NOMO-1 (cell line): ENCODE measurements around the gene CCDC97.
"Not testable (repeated sequence)": the region's sequence is repeated elsewhere in the genome, so short reads cannot be mapped to it uniquely, and the experiment has no call there.

Experiments
- DNase-seq, 2 experiments: peaks; one replicate each; lab custom pipeline; 2025; ENCODE audit not compliant: unreplicated experiment in 2 of 2; lab: John Stamatoyannopoulos, UW

Gene CCDC97

DNA sequence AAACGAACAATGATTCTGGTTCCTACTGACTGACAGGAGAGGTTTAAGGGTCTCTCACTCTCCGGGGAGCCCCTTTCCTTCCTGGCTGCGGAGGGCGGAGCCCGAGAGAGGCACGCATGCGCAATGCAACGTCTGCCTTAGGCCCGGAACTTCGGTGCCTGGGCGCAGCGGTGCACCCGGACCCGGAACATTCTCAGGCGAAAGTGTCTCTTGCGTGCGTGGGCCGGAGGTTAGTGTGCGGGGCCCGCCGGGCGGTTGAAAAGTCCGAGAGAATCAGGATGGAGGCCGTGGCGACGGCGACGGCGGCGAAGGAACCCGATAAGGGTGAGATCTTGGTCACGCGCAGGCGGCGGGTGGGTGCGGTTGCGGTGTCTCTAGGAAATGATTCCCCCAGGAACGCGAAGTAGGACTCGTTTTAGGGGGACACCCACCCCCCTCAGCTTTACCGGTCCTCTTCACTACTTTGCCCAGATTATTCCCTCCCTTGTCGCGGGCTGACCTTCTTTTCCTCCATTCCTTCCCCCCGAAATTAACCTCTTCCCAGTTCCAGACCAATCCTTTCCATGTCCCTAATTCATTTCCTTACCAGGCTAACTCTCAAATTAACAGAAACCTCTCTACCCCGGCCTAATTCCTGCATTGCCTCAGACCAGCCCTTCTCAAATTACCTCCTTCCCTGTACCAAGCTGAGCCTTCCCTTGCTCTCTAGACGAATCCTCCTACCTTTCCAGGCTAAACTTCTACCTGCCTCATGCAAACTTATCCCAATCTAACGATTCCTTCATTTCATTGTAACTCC, at the start of gene CCDC97:
Gene CCDC97 (plus strand): TSS at position 140 of the 799 bp plus-strand sequence. CDS start 139 bp downstream, at position 279.
- DNase-seq: peak; percentile 71 to 81

DNA sequence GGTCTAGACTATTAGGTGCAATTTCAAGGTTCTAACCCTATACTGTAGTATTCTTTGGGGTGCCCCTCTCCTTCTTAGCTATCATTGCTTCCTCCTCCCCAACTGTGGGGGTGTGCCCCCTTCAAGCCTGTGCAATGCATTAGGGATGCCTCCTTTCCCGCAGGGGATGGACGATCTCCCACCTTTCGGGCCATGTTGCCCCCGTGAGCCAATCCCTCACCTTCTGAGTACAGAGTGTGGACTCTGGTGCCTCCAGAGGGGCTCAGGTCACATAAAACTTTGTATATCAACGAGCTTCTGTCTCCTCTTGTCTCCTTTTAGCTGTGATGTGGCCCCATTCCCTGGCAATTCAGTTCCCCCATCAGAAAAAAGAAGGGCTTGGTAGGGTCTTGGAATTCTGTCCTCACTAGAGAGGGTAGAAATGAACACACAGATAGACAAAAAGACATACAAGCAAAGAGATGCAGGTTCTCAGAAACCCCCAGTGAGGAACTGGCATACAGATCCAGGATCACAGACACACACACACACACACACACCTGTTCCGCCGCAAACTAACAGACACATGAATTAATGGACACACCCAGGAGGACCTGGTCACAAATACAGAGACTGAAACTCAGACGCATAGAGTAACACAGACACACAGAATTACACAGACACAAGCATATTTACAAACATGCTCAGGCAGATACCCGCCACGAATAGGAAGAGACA, 48.3 kb upstream of the CCDC97 start:
- DNase-seq: no peak

DNA sequence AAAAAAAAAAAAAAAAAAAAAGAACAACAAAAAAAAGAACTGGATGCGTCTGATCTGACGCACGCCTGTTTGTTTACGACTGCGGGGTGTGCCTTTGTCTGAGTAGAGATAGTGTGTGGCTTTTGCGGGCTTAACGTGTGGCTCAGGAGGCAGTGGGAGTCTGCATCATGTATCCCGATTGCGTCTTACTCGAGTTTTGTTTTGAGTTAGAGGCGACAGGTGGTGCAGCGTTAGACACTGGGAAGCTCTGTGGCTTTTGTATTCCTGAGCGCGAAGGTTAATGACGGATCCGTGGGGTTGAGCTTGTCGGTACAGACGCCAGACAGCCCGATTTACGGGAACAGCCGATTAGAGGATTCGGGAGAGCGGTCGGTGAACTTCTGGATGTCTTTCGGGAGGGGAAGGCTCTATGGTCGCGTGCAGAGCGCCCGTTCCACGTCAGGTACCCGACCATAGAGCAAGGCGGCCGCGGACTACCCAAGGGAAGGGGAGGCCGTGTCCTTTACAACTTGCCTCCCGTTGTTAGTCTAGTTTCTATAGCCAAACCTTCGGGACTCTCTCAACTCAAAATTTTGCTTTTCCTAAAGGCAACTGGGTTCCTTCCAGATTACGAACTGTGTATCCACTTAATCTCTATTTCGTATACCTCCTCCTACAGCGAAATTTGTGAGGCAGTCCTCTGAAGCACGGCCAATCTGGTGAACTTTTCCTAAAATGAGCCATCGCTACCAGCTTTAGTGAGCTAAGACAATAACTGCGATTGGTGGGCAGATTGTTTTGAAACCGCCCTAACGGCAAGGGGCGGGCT, 46.7 kb upstream of the CCDC97 start:
- peak; percentile 35 to 64 for DNase-seq

DNA sequence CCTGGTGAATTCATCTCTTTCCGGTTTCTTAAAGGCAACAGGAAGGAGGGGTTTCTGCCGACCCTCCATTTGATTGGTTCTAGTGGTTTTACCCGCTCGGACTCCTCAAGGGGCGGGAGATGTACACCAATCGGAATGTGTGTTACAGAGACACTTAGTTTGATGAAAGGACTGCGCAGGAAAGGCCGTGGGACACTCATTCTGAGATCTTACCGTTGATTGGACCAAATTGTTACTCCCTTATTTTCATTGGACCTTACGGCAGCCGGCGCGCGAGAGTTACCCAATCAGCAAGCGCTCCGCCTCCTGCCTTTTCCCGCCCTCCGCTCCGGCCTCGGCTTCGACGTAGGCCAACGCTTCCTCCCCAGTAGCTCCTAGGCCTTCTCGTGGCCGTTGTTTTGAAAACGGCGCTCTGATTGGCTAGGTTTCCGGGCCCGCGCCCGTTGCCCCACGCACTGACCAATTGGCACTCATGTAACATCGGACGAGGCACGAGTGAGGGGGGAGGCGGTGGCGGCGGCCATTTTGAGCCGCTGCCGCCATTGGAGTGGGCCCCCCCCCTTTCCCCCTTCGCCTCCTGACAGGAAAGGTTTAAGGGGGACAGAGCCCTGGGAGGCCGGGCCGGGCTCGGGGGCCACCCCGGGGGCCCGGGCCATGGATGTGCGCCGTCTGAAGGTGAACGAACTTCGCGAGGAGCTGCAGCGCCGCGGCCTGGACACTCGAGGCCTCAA, 46.0 kb upstream of the CCDC97 start, which contains the start of gene HNRNPUL1:
Gene HNRNPUL1 (plus strand): TSS at position 523 of the 731 bp plus-strand sequence. CDS start 132 bp downstream, at position 655.
- peak; percentile 100 for DNase-seq

DNA sequence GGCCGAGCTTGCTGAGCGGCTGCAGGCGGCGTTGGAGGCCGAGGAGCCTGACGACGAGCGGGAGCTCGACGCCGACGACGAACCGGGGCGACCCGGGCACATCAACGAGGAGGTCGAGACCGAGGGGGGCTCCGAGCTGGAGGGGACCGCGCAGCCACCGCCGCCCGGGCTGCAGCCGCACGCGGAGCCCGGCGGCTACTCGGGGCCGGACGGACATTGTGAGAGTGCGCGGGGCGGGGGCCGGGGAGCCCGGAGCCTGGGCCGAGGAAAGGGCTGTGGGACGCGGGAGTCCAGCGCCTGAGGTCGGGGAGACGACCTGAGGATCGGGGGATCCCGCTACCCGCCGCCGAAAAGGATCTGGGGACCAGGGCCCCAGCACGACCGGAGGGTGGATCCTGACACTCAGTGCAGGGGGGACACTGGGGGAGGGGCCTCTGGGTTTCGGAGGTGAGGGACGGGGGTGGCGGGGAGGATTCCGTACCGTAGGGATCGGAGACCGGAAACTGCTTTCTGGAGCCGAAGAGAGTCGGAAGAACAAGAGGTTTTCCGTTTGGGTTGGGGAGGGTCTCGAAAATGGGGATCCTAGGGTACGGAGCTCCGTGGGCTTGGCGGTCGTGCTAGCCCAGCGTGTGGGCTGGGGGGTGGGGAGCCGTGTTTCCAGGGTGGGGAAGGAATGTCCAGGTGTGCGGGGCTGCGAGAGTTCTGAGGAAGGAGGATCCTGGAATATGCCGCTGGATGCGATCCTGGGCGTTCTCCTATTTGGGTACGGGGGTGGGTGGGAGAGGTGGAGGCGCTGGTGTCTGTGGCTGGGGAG, 45.2 kb upstream of the CCDC97 start:
- DNase-seq: peak; percentile 8 to 17

DNA sequence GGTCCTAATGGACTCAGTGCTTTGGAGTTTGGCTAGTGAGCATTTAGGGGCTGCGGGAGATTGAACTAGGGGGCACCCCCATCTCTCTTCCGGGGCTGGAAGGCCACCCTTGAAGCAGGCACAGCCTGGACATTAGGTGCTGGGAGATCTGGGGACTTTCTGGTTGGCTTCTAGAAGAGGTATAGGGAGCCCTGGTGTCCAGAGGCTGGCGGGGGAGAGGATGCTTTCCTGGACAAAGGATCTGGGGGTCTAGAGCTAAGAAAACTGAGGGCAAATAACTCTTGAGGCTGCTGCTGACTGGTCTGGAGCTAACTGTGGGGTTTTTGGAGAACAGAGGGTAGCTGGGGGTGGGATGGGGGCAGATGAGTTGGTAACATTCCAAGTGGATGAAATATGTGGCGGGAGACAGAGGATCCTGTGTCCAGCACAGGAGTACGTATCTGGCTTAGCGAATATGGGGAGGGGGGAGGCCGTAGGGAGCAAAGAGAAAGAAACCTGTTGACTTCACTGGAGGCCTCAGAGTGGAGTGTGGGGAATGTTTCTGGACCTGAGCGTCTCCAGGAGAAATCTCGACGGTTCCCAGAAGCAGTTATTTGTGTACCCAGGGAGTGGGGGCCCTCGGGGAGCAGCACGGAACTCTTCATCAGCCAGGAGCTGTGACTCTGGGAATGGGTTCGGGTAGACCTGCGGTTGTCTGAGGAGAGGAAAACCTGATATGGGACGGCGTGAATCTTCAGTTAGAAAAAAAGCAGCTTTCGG, 44.4 kb upstream of the CCDC97 start:
- DNase-seq: no peak

DNA sequence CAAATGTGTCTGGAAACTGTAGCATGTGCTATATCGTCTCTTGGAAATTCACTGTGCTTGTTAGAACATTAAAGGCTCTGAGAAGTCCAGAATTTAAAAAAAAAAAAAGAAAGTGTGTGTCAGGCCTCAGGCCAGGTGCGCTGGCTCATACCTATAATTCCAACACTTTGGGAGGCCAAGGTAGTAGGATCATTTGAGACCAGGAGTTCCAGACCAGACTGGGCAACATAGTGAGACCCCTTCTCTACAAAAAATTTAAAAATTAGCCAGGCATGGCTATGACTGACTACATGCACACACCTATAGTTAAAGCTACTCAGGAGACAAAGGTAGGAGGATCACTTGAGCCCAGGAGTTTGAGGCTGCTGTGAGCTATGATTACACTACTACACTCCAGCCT, 40.9 kb upstream of the CCDC97 start:
- DNase-seq: no peak

DNA sequence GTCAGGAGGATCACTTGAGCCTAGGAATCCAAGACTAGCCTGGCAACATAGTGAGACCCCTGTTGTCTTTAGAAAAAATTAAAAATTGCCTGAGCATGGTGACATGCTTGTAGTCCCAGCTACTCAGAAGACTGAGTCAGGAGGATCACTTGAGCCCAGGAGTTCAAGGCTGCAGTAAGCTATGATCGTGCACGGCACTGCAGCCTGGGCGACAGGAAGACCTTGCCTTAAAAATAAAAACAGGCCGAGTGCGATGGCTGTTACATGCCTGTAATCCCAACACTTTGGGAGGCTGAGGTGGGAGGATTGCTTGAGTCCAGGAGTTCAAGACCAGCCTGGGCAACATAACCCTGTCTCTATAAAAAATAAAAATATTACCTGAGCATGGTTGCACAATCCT, 40.4 kb upstream of the CCDC97 start:
- no peak for DNase-seq

DNA sequence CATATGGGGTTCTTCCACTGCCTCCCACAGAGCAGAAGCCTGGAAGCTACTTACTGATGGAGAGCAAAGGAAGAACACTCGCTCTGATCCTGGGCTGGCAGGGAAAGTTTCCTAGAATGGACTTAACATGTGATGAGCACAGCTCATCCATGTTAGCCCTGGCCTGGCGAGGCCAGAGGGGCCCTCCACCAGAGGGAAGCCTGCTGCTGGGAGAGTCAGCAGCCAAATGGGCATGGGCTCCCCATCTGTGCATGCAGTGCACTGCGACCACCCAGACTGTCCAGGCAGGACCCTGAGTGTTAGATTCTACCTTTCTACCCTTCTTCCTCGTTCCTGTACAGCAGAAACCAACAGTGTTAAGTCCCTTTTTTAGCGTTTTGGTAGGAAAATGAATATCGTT, 36.9 kb upstream of the CCDC97 start:
- DNase-seq: no peak

DNA sequence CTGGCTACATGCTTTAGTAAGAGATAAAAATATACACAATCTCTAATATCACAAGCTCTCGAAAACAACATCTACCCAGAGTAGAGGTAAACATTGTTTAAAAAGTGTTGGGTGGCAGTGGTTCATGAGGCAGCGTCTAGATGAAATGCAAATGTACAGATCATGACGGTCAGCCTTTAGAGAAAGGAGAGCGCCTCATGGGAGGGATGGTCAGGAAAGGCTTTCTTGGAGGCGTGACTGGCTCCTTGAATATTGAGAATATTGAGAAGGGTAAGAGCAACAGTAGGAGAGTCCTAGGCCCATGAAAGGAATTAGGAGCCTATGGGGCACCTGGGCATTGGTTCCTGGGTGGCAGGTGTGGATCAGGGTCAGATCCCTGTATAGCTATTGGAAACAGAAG, 35.2 kb upstream of the CCDC97 start:
- DNase-seq: no peak

DNA sequence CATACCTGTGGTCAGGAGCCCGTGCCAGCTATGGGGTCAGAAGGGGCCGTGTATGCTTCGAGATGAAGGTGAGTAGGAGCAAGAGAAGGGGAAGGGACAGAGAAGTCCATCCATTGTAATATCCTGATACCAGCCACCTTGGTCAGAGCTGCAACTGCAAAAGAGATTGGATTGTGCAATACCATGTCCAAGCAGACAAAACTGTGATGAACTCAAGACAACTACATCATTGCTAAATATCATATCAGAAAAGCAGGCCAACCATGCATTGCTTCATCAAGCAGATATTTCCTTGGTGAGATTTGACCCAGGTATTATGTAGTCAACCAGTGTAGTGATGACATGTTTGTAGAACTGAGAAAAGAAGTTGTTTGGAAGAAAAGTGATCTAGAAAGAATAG, 33.7 kb upstream of the CCDC97 start:
- peak in 1 of 2 experiments; percentile 5 for DNase-seq

DNA sequence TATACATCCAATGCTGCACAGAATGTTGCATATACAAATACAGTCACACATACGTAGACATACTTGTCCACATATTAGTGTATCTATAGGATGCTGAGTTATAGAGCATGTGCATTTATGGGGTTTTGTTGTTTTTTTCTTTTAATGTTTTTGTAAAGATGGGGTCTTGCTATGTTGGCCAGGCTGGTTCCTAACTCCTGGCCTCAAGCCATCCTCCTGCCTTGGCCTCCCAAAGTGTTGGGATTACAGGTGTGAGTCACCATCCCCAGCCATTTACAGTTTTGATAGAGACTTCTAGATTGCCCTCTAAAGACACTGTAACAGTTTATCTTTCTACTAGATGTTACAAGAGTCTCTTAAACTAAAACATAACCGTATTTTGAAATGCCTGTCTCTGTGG, 31.5 kb upstream of the CCDC97 start:
- DNase-seq: no peak

DNA sequence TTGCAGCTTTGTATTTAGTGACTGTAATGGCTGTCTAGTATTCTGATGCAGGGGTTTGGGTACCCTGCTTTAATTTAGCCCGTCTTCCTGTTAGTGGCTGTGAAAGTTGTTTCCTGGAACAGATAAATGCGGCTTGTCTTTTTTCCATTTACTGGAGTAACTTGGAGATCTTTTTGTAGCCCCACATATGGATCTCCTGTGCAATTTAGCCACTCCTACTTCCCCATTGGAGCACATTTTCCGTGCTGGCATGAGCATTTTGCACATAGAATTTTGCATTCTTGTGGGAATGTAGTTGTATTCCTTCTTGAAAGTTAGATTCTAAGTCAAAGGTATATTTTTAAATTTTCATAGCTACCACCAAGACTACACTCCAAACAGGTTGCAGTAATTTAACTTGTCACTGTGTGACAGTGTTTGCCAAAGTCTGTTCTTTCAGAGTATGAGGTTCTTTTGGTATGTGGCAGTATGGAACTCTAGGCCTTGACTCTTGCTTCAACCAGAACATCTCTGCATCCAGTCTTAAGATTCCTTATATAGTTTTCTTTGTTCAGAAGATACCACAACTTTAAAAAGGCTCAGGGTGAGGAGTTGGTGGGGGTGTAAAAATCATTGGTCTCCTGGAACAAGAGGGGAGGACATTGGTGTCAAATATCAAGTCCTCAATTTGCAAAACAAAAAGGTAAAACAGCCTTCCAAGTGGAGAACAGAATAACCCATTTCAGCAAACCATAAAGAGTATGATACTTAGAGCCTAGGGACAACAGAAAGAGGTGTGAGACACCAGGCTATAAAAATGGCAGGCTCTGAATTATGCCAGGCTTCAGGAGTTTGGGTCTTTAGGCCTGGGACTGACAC, 21.1 kb upstream of the CCDC97 start:
- DNase-seq: no peak

DNA sequence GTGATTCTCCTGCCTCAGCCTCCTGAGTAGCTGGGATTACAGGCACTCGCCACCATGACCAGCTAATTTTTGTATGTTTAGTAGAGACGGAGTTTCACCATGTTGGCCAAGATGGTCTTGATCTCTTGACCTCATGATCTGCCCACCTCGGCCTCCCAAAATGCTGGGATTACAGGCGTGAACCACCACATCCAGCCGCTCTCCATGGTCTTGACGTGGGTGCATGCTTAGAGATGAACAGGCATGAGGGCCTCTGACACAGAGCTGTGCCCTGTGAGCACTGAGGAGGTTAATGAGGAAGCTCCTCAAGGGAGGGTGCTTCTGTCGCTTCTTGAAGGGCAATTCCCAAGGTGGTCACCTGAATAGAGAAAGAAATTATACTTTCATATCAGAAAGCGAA, 20.2 kb upstream of the CCDC97 start:
- DNase-seq: not testable (repeated sequence)

DNA sequence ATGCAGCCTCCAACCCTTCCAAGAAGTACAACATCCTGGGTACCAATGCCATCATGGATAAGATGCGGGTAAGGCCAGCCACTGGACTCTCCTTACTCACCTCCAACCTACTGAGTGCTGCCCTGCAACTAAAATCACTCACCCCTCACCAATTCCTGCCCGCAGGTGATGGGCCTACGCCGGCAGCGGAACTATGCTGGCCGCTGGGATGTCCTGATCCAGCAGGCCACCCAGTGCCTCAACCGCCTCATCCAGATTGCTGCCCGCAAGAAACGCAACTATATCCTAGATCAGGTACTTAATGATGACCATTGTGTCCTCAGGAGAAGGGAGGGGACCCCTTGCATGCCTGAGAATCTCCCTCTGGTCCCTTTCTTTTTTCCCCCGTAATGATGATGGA, 15.6 kb upstream of the CCDC97 start:
- DNase-seq: no peak

DNA sequence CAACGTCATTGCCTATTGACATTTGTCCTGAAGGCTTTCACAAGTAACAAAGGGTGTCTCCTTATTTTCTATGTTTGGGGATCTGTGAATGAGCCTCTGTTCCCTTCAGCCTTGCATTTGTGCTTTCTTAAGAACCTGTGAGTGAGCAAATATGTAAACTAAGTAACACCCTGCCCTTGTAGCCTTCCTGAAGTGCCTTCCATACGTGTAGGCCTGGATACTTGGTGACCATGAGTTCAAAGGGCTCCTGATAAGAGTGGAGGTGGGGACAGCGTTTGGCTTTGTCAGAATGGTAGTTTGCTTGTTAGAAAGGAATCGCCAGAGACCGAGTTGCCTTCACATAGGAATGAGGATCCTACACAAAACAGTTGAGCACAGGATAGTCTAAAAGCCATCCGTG, 14.5 kb upstream of the CCDC97 start:
- no peak for DNase-seq

DNA sequence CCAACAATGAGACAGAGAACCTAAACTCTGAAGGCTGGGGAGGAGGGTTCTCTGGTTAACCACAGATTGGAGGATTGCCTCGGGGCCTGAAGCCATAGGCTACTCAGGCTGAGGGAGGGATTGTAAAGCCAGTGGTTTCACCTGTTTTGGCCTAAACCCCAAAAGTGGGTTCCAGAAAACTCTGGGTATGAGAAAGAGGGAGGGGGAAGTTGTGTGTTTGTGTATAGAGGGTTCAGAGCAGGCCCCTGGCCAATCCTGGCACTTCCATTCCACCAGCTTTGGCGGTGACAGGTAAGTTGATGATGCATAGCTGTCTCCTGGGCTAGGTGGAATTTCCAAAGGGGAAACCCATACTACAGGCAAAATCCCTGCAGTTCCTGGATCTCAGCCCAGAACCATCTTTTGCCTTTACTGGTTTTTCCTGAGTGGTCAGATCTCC, 13.5 kb upstream of the CCDC97 start:
- DNase-seq: no peak
